ENCODE data around the gene COX19. TPM values are rescaled to one million over a fixed set of nuclear protein-coding genes. Genes with fewer than 3 reads are reported as not detected.

COX19 gene
- total RNA-seq, 4 donors from 2014 or later, result 2.6 to 32.5 (median 20.1) TPM

DNA sequence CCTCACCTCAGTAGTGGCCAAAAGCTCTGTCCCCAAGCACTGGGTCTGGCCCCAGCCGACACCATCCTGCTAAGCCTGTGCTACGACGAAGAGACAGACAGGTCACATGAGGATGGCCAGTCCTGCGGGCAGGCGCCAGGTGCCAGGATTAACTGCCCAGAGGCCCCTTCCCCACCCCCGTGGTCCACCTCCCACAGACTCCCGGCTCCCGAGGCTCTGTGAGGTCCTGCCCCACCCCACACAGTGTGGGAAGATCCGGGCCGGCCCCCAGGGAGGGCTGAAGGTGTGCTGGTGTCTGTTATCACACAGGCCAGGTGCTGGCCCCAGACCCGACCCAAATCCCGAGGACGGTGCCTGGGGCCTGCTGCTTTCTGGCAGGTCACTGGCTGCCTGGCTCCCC lies 34.9 kb upstream of the COX19 start:
- TF ChIP-seq POLR2A (IDR thresholded peaks at IDR 0.05), result no peak
- TF ChIP-seq, protein P1, sequence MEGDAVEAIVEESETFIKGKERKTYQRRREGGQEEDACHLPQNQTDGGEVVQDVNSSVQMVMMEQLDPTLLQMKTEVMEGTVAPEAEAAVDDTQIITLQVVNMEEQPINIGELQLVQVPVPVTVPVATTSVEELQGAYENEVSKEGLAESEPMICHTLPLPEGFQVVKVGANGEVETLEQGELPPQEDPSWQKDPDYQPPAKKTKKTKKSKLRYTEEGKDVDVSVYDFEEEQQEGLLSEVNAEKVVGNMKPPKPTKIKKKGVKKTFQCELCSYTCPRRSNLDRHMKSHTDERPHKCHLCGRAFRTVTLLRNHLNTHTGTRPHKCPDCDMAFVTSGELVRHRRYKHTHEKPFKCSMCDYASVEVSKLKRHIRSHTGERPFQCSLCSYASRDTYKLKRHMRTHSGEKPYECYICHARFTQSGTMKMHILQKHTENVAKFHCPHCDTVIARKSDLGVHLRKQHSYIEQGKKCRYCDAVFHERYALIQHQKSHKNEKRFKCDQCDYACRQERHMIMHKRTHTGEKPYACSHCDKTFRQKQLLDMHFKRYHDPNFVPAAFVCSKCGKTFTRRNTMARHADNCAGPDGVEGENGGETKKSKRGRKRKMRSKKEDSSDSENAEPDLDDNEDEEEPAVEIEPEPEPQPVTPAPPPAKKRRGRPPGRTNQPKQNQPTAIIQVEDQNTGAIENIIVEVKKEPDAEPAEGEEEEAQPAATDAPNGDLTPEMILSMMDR (IDR thresholded peaks at IDR 0.05), result no peak
- H3K9me3 ChIP-seq, result no peaks in the 10 kb centered on the region
- H3K27me3 ChIP-seq, result no peaks in the 10 kb centered on the region
- intact Hi-C loops (cut with DNase I; ENCODE audit: low total_unique reads), result no loop called here
- H3K4me1 ChIP-seq, result no peaks in the 10 kb centered on the region
- DNase-seq, result no peak
- H3K36me3 ChIP-seq, result no peaks in the 10 kb centered on the region
- H3K27ac ChIP-seq, result no peak overlapping the region
- no peak overlapping the region for H3K4me3 ChIP-seq

DNA sequence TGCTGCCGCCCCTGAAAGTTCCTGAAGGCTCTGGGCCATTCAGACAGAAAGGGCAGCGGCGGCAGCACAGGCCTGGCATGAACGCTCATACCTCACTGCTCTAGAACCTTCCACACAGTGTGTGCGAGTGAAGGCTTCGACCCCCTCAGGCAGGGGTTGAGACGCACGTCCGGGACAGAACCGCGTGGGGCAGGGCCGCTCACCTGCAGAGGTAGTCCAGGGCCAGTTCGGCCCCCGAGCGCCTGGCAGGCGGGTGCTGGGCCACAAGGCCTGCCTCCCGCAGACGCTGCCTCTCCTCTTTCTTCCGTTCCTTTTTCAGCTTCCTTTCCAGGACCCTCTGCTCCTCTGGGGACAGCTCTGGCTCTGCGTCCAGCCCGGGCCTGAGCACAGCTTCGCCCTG lies 34.4 kb upstream of the COX19 start:
- no peak for DNase-seq
- no peak overlapping the region for H3K27ac ChIP-seq
- H3K9me3 ChIP-seq, result no peaks in the 10 kb centered on the region
- TF ChIP-seq POLR2A (IDR thresholded peaks at IDR 0.05), result no peak
- TF ChIP-seq, protein P1 (IDR thresholded peaks at IDR 0.05), result no peak
- H3K36me3 ChIP-seq, result no peaks in the 10 kb centered on the region
- intact Hi-C loops (cut with DNase I; ENCODE audit: low total_unique reads), result no loop called here
- no peaks in the 10 kb centered on the region for H3K4me1 ChIP-seq
- H3K27me3 ChIP-seq, result no peaks in the 10 kb centered on the region
- no peak overlapping the region for H3K4me3 ChIP-seq

DNA sequence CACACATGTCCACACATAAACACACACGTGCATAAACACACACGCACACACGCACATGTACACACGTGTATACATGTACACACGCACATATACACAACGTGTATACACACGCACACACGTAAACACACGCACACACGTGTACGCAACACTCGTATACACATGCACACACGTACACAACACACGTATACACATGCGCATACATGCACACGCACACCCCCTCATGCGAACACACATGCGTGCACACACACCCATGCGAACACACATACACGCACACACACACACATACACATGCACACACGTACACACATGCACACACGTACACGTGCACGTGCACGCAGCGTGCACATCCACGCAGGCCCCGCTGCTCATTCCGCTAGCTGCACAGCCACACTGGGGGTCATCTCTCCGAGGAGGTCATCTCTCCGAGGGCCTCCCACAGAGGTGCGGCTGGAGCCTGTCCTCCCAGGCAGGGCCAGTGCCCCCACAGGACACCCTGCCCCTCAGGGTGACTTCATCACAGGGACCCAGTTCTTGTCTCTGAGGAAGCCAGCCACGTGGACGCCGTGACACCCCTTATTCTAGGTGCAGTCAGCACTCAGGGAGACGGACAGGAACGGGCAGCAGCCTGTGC lies 33.5 kb upstream of the COX19 start:
- DNase-seq, result no peak
- H3K27ac ChIP-seq, result no peak overlapping the region
- no peaks in the 10 kb centered on the region for H3K27me3 ChIP-seq
- no peaks in the 10 kb centered on the region for H3K36me3 ChIP-seq
- no peaks in the 10 kb centered on the region for H3K9me3 ChIP-seq
- H3K4me3 ChIP-seq, result no peak overlapping the region
- intact Hi-C loops (cut with DNase I; ENCODE audit: low total_unique reads), result no loop called here
- H3K4me1 ChIP-seq, result no peaks in the 10 kb centered on the region
- TF ChIP-seq, protein P1 (IDR thresholded peaks at IDR 0.05), result no peak
- TF ChIP-seq POLR2A (IDR thresholded peaks at IDR 0.05), result no peak

DNA sequence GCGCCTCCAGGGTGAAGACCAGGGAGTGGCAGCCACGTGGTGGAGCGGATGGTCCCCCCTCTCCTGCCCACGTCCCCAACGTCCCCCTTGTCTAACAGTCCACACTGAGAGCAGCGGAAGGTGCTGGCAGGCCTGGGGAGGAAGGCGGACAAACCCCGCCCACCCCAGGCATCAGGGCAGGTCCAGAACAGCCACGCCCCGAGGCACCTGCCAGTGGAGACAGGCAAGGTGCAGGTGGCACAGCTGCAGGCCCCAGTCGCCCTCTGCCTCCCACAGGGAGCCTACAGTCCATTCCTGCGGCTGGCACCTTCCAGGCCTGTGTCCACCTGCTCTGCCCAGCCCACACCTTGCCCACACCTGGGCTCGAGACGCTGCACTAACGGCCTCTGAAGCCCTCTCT lies 32.6 kb upstream of the COX19 start:
- Histone ChIP-seq H3K4me3 (no peak overlapping the region), H3K4me1 (no peaks in the 10 kb centered on the region), H3K27me3 (no peaks in the 10 kb centered on the region), H3K27ac (no peak overlapping the region), H3K36me3 (no peaks in the 10 kb centered on the region), H3K9me3 (no peaks in the 10 kb centered on the region)
- no peak for DNase-seq
- TF ChIP-seq, protein P1 (IDR thresholded peaks at IDR 0.05), result no peak
- TF ChIP-seq POLR2A (IDR thresholded peaks at IDR 0.05), result no peak
- intact Hi-C loops (cut with DNase I; ENCODE audit: low total_unique reads), result no loop called here

DNA sequence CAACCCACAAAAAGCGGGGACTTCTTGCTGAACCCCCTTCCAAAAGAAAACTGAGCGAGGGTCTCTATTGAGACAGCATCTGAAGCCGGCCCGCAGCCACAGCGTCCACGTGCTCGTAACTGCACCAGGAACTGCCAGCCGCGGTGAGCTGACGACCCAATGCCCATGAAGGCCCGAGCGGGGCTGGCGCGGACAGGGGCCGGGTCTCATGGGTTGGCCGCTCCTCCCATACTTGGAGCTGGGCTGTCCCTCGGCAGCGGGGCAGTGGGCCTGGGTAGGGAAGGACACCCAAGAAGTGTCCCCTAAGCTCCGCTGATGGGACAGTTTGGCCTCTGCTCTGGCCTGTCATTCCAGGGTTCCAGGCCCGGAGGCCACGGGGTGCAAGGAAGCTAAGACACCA lies 30.0 kb upstream of the COX19 start:
- TF ChIP-seq, protein P1 (IDR thresholded peaks at IDR 0.05), result no peak
- no peak for TF ChIP-seq POLR2A (IDR thresholded peaks at IDR 0.05)
- Histone ChIP-seq H3K4me1 (no peaks in the 10 kb centered on the region), H3K27me3 (no peaks in the 10 kb centered on the region), H3K4me3 (no peak overlapping the region), H3K9me3 (no peaks in the 10 kb centered on the region), H3K27ac (no peak overlapping the region), H3K36me3 (no peaks in the 10 kb centered on the region)
- intact Hi-C loops (cut with DNase I; ENCODE audit: low total_unique reads), result no loop called here
- no peak for DNase-seq

Measured in uterus (tissue), 4 donors.